Activated CD8-positive, alpha-beta T cell treated with anti-CD3 and anti-CD28 coated beads for 36 hours (primary cell): ENCODE data around the gene DIP2A. TPM values are rescaled to one million over a fixed set of nuclear protein-coding genes. Genes with fewer than 3 reads are reported as not detected.
A peak's percentile ranks its signal among the peaks of the same experiment; 100 is the strongest.

Experiments used
- ATAC-seq: fragments of 200-7000 bp; cut with Tn5 transposase; one replicate; pipeline ENCODE4 v1.10.0; 2021; ENCODE audit warnings: mild to moderate bottlenecking, moderate library complexity
- CTCF ChIA-PET: fragments of 350-600 bp; sonication (Branson Sonifier 250); formaldehyde crosslinking; loops from one replicate; lab custom pipeline; 2021; ENCODE audit warnings: antibody characterized with exemption; lab: Charles Lee
- POLR2A ChIA-PET: fragments of 350-600 bp; sonication (Branson Sonifier 250); formaldehyde crosslinking; loops from one replicate; lab custom pipeline; 2021; ENCODE audit warnings: antibody characterized with exemption; lab: Charles Lee
- DNase-seq: peaks from one replicate; pipeline ENCODE4 v3.0.0-alpha.2; 2020
- H3K27ac Mint-ChIP-seq: one replicate; pipeline ENCODE4 v1.8.0; 2021; ENCODE audit warnings: mild to moderate bottlenecking, mixed read lengths
- H3K27me3 Mint-ChIP-seq: one replicate; pipeline ENCODE4 v1.8.0; 2021; ENCODE audit warnings: mixed read lengths
- H3K36me3 Mint-ChIP-seq: one replicate; pipeline ENCODE4 v1.8.0; 2021; ENCODE audit warnings: low read depth, mixed read lengths
- H3K4me1 Mint-ChIP-seq: one replicate; pipeline ENCODE4 v1.8.0; 2021; ENCODE audit warnings: low read depth, mixed read lengths
- H3K4me3 Mint-ChIP-seq: one replicate; pipeline ENCODE4 v1.8.0; 2021; ENCODE audit warnings: mild to moderate bottlenecking, moderate library complexity, mixed read lengths
- H3K9me3 Mint-ChIP-seq: one replicate; pipeline ENCODE4 v1.8.0; 2021; ENCODE audit warnings: mixed read lengths
- intact Hi-C: fragments of 100-400 bp; cut with micrococcal nuclease; formaldehyde crosslinking; loops from one replicate; pipeline ENCODE4 v1.10.0; 2022
- total RNA-seq, 2 experiments: library from RNA; stranded (reverse); gene quantifications; one replicate each; pipeline ENCODE4 v1.2.3, GENCODE V29; 2021
- TF ChIP-seq, protein P1 (sequence below): fragments of 200-600 bp; IDR thresholded peaks from one replicate; pipeline ENCODE4 v1.8.0; 2022; ENCODE audit warnings: antibody characterized with exemption, mild to moderate bottlenecking

The DIP2A gene
- total RNA-seq, 2 experiments from 2014 or later = 30.9 to 34.1 TPM

GRCh38 chr21:46422636-46423241 is 36.0 kb upstream of the DIP2A start:
- DNase-seq (no peak), ATAC-seq (no peak)
- Mint-ChIP-seq H3K4me1 (peaks cover 22% of the 10 kb centered on the region), H3K4me3 (no peak overlapping the region), H3K27ac (peak overlapping the region; percentile 66), H3K9me3 (no peaks in the 10 kb centered on the region), H3K27me3 (no peaks in the 10 kb centered on the region), H3K36me3 (peaks cover 14% of the 10 kb centered on the region)
- TF ChIP-seq, protein P1, sequence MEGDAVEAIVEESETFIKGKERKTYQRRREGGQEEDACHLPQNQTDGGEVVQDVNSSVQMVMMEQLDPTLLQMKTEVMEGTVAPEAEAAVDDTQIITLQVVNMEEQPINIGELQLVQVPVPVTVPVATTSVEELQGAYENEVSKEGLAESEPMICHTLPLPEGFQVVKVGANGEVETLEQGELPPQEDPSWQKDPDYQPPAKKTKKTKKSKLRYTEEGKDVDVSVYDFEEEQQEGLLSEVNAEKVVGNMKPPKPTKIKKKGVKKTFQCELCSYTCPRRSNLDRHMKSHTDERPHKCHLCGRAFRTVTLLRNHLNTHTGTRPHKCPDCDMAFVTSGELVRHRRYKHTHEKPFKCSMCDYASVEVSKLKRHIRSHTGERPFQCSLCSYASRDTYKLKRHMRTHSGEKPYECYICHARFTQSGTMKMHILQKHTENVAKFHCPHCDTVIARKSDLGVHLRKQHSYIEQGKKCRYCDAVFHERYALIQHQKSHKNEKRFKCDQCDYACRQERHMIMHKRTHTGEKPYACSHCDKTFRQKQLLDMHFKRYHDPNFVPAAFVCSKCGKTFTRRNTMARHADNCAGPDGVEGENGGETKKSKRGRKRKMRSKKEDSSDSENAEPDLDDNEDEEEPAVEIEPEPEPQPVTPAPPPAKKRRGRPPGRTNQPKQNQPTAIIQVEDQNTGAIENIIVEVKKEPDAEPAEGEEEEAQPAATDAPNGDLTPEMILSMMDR = no peak
- intact Hi-C loops = no loop called here
- POLR2A ChIA-PET = interaction anchor here (0.6 to 1.5 kb wide), 2 partner anchors 35 to 40 kb away, joined by 3 to 4 read pairs; no protein-coding TSS in a partner anchor
- CTCF ChIA-PET = interaction anchor here (0.9 to 1.4 kb wide), 2 partner anchors 14 to 20 kb away, joined by 3 to 4 read pairs; no protein-coding TSS in a partner anchor

DNA sequence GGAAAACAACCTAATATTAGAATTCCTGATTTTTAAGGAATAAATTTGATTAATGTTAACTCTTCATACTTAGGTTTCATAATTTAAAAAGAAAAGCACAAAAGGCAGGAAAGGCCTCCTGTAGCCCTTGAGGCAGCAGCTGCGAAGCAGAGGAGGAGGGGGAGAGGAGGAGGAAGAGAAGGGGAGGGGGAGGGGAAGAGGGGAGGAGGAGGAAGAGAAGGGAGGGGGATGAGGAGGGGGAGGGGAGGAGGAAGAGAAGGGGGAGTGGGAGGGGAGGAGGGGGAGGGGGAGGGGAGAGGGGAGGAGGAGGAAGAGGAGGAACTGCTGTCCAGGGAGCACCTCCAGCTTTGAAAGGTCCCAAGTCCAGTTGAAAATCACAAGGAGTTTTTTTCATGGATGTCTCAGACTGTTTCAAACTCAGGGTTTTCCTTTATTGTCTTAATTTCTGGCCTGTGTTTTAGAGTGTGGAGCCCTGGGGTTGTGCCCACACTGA is 35.1 kb upstream of the DIP2A start:
- H3K4me1 Mint-ChIP-seq = peaks cover 22% of the 10 kb centered on the region
- H3K36me3 Mint-ChIP-seq = peaks cover 12% of the 10 kb centered on the region
- TF ChIP-seq, protein P1 = no peak
- no peak overlapping the region for H3K4me3 Mint-ChIP-seq
- ChIA-PET CTCF (interaction anchor here (0.9 to 1.4 kb wide), 2 partner anchors 14 to 21 kb away, joined by 3 to 4 read pairs; no protein-coding TSS in a partner anchor), POLR2A (interaction anchor here (0.9 kb wide), 1 partner anchor 13 kb away, joined by 3 read pairs; no protein-coding TSS in a partner anchor)
- DNase-seq (no peak), ATAC-seq (no peak)
- no peaks in the 10 kb centered on the region for H3K27me3 Mint-ChIP-seq
- intact Hi-C loops = no loop called here
- H3K27ac Mint-ChIP-seq = peak overlapping the region; percentile 96
- H3K9me3 Mint-ChIP-seq = no peaks in the 10 kb centered on the region

GRCh38 chr21:46424039-46424591 is 34.6 kb upstream of the DIP2A start:
- peak; percentile 52 for DNase-seq
- intact Hi-C loops = no loop called here
- ATAC-seq = peak; percentile 38
- Mint-ChIP-seq H3K9me3 (no peaks in the 10 kb centered on the region), H3K4me3 (no peak overlapping the region), H3K4me1 (peaks cover 22% of the 10 kb centered on the region), H3K27me3 (no peaks in the 10 kb centered on the region), H3K27ac (peak overlapping the region; percentile 96), H3K36me3 (peaks cover 7% of the 10 kb centered on the region)
- TF ChIP-seq, protein P1 = no peak
- CTCF ChIA-PET = interaction anchor here (1.4 kb wide), 1 partner anchor 22 kb away, joined by 3 read pairs; no protein-coding TSS in a partner anchor
- POLR2A ChIA-PET = interaction anchor here (0.6 to 1.5 kb wide), 3 partner anchors 13 to 34 kb away, joined by 3 to 12 read pairs (median 3); partner anchors contain the start of gene DIP2A

DNA sequence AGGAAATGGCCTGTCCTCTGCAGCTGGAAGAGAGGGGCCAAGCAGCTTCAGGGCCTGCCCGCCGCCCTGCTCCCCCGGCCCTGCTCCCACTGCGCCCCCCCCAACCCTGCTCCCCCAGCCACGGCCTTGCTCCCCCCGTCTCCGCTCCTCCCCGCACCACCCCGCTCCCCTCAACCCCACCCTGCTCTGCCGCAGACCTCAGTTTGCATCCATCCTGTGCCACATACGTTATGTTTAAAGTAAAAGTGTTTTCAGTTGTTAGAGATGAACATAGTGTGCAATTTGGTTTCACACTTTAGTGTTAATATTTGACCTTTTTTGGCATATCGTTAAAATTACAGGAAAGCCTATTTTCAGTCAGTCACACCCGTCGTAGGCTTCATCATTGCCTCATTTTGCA is 34.1 kb upstream of the DIP2A start:
- Mint-ChIP-seq H3K4me3 (peak overlapping the region; percentile 64), H3K27ac (peak overlapping the region; percentile 96), H3K27me3 (no peaks in the 10 kb centered on the region), H3K36me3 (peaks cover 7% of the 10 kb centered on the region), H3K9me3 (no peaks in the 10 kb centered on the region), H3K4me1 (peaks cover 22% of the 10 kb centered on the region)
- ATAC-seq = peak; percentile 31
- intact Hi-C loops = no loop called here
- TF ChIP-seq, protein P1 = no peak
- DNase-seq = peak; percentile 54
- POLR2A ChIA-PET = interaction anchor here (0.6 to 1.9 kb wide), 6 partner anchors 13 to 108 kb away, joined by 3 to 12 read pairs (median 3); partner anchors contain the start of gene DIP2A
- CTCF ChIA-PET = interaction anchor here (1.3 kb wide), 1 partner anchor 33 kb away, joined by 3 read pairs; no protein-coding TSS in a partner anchor
